ENCODE data around the gene C12orf57. TPM values are rescaled to one million over a fixed set of nuclear protein-coding genes. Genes with fewer than 3 reads are reported as not detected.

Gene C12orf57
- total and polyA plus RNA-seq, 8 donors: 155 to 621 (median 430) TPM

DNA sequence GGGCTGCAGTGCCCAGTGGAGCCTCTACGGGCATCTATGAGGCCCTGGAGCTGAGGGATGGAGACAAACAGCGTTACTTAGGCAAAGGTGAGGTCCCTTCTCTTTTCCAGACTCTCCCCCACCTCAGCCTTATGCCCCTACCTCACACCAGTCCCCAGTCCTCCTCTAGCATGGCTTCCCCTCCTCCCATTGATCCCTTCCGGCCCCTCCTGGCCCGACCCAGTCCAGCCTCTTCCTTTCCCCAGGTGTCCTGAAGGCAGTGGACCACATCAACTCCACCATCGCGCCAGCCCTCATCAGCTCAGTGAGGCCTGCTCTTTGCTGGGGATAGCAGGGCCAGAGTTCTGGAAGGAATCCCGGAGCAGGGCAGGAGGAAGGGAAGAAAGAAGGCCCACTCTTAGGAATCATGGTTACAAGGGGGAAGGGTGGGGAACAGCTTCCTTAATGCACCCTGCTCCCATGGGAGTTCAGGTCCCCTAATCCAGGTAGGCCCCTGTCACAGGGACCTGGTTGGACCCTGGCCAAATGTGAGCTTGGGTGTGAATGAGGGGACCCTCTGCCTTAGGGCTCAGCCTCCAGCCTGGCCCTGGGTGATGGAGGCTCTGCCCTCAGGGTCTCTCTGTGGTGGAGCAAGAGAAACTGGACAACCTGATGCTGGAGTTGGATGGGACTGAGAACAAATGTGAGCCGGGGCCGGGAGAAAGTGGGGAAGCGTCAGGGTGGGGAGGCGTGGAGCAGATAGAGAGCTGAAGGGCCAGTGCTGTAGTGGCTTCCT, 27.2 kb upstream of the C12orf57 start:
- Histone ChIP-seq H3K36me3 (peaks cover 0 to 50% (median 32%) of the 10 kb centered on the region in 4 donors), H3K4me1 (peaks cover 18 to 30% (median 26%) of the 10 kb centered on the region in 4 donors), H3K4me3 (no peak overlapping the region), H3K9me3 (no peaks in the 10 kb centered on the region), H3K27ac (no peak overlapping the region), H3K27me3 (peaks cover 0 to 32% (median 11%) of the 10 kb centered on the region in 3 donors)
- 92 to 94% (median 93%) methylated on average over 11 of the region's 11 CpGs for WGBS, 5 donors
- DNase-seq: no peak
- intact Hi-C loops (cut with DNase I; ENCODE audit: low total_unique reads): no loop called here
- TF ChIP-seq POLR2A (IDR thresholded peaks at IDR 0.05) (no peak), EP300 (IDR thresholded peaks at IDR 0.05) (no peak), POLR2AphosphoS5 (IDR thresholded peaks at IDR 0.05) (no peak)
- TF ChIP-seq, protein P1, sequence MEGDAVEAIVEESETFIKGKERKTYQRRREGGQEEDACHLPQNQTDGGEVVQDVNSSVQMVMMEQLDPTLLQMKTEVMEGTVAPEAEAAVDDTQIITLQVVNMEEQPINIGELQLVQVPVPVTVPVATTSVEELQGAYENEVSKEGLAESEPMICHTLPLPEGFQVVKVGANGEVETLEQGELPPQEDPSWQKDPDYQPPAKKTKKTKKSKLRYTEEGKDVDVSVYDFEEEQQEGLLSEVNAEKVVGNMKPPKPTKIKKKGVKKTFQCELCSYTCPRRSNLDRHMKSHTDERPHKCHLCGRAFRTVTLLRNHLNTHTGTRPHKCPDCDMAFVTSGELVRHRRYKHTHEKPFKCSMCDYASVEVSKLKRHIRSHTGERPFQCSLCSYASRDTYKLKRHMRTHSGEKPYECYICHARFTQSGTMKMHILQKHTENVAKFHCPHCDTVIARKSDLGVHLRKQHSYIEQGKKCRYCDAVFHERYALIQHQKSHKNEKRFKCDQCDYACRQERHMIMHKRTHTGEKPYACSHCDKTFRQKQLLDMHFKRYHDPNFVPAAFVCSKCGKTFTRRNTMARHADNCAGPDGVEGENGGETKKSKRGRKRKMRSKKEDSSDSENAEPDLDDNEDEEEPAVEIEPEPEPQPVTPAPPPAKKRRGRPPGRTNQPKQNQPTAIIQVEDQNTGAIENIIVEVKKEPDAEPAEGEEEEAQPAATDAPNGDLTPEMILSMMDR (IDR thresholded peaks at IDR 0.05): no peak

DNA sequence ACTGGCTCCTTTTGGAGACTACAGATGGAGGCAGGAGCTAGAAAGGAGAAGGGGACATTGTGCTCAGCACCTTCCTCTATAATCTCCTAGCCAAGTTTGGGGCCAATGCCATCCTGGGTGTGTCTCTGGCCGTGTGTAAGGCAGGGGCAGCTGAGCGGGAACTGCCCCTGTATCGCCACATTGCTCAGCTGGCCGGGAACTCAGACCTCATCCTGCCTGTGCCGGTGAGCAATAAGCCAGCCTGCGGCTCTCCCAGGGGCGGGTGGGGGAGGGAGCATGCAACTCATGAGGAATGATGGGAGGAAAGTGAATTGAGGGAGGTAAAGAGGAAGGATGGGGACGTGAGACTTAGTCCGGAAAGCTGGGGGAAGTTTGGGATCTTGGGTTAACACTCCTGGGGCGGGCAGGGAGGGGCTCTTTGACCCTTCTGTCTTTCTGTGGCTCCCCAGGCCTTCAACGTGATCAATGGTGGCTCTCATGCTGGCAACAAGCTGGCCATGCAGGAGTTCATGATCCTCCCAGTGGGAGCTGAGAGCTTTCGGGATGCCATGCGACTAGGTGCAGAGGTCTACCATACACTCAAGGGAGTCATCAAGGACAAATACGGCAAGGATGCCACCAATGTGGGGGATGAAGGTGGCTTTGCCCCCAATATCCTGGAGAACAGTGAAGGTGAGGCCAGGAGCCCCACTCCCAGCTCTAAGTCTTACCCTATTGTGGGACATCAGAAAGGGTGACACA, 26.2 kb upstream of the C12orf57 start:
- intact Hi-C loops (cut with DNase I; ENCODE audit: low total_unique reads): no loop called here
- Histone ChIP-seq H3K27ac (no peak overlapping the region), H3K36me3 (peaks cover 0 to 59% (median 41%) of the 10 kb centered on the region in 4 donors), H3K4me1 (peaks cover 18 to 30% (median 26%) of the 10 kb centered on the region in 4 donors), H3K27me3 (peaks cover 0 to 29% (median 11%) of the 10 kb centered on the region in 3 donors), H3K9me3 (no peaks in the 10 kb centered on the region), H3K4me3 (no peak overlapping the region)
- no peak for DNase-seq
- TF ChIP-seq POLR2A (IDR thresholded peaks at IDR 0.05): no peak
- no peak for TF ChIP-seq POLR2AphosphoS5 (IDR thresholded peaks at IDR 0.05)
- TF ChIP-seq EP300 (IDR thresholded peaks at IDR 0.05): no peak
- TF ChIP-seq, protein P1 (IDR thresholded peaks at IDR 0.05): no peak
- WGBS, 5 donors: 78 to 93% (median 88%) methylated on average over 7 to 14 of the region's 14 CpGs

DNA sequence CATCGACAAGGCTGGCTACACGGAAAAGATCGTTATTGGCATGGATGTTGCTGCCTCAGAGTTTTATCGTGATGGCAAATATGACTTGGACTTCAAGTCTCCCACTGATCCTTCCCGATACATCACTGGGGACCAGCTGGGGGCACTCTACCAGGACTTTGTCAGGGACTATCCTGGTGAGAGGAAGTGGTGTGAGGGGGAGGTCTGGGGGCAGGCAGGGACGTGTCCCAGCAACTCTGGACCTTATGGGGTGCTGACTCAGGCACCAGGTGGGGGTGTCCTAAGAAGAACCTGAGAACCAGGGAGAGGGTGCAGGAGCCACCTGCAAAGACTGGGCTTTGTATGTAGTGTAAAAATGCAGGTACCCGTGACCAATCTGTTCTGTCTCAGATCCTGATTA, 24.2 kb upstream of the C12orf57 start:
- no peak for DNase-seq
- WGBS, 5 donors: 63 to 76% (median 75%) methylated on average over 7 of the region's 7 CpGs
- Histone ChIP-seq H3K9me3 (no peaks in the 10 kb centered on the region), H3K4me1 (peaks cover 15 to 37% (median 23%) of the 10 kb centered on the region in 4 donors), H3K27me3 (peaks cover 0 to 12% (median 0%) of the 10 kb centered on the region in 3 donors), H3K36me3 (peaks cover 0 to 69% (median 46%) of the 10 kb centered on the region in 4 donors), H3K4me3 (no peak overlapping the region), H3K27ac (no peak overlapping the region)
- intact Hi-C loops (cut with DNase I; ENCODE audit: low total_unique reads): no loop called here
- no peak for TF ChIP-seq POLR2AphosphoS5 (IDR thresholded peaks at IDR 0.05)
- no peak for TF ChIP-seq POLR2A (IDR thresholded peaks at IDR 0.05)
- no peak for TF ChIP-seq EP300 (IDR thresholded peaks at IDR 0.05)
- TF ChIP-seq, protein P1 (IDR thresholded peaks at IDR 0.05): no peak

DNA sequence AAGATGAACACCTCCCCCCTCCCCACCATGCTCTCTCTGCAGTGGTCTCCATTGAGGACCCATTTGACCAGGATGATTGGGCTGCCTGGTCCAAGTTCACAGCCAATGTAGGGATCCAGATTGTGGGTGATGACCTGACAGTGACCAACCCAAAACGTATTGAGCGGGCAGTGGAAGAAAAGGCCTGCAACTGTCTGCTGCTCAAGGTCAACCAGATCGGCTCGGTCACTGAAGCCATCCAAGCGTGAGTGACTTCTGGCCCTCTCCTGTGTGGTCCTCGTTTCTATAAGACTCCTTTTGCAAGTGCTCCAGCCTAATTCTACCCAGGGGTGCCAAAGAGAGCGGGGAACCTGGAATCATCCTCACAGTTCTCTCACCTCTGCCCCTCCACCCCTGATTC, 22.3 kb upstream of the C12orf57 start:
- DNase-seq: peak in 1 of 2 donors; percentile 1

More for the DNA sequence above, 22.3 kb upstream of the C12orf57 start:
- intact Hi-C loops (cut with DNase I; ENCODE audit: low total_unique reads): no loop called here
- WGBS, 5 donors: 66 to 94% (median 90%) methylated on average over 7 of the region's 7 CpGs
- Histone ChIP-seq H3K27me3 (no peaks in the 10 kb centered on the region), H3K9me3 (no peaks in the 10 kb centered on the region), H3K4me1 (peaks cover 21 to 39% (median 27%) of the 10 kb centered on the region in 4 donors), H3K27ac (no peak overlapping the region), H3K4me3 (no peak overlapping the region), H3K36me3 (peaks cover 0 to 63% (median 44%) of the 10 kb centered on the region in 4 donors)
- TF ChIP-seq, protein P1 (IDR thresholded peaks at IDR 0.05): no peak
- TF ChIP-seq POLR2A (IDR thresholded peaks at IDR 0.05) (no peak), EP300 (IDR thresholded peaks at IDR 0.05) (no peak), POLR2AphosphoS5 (IDR thresholded peaks at IDR 0.05) (no peak)
